ENCODE data around the gene PLEKHG2.

DNA sequence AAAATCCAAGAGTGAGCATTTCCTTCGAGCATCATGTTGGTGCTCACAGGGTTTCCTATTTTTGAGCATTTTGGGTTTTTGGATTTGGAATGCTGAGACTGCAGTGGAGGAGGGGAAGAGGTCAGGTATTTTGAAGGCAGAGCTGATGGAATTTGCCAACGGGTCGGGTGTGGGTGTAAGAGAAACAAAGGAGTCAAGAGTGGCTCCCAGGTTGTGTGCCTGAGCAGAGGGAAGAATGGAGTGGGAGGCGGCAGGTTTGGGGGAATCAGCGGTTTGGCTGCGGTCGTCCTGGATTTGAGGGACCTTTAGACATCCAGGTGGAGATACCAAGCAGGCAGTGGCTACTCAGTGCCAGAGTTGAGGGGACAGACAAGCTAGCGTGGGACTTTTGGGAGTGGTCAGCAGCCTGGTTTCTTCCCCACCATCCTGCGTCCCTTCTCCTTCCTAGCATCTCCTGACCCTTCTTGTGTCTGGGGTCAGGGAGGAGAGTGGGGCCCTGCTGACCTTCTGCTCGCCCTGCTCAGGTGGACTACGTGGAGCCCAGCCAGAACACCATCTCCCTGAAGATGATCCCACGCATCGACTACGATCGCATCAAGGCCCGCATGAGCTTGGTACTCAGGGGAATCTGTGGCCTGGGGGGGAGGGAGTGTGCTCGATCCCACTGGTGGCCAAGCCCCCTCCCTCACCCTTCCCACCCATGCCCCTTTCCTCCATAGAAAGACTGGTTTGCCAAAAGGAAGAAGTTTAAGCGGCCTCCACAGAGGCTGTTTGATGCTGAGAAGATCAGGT lies 53.7 kb downstream of the PLEKHG2 start:
- TF ChIP-seq EGR1 (IDR thresholded peaks at IDR 0.05) = no peak
- TF ChIP-seq EP300 (IDR thresholded peaks at IDR 0.05; ENCODE audit: borderline replicate concordance) = no peak
- TF ChIP-seq, protein P1, sequence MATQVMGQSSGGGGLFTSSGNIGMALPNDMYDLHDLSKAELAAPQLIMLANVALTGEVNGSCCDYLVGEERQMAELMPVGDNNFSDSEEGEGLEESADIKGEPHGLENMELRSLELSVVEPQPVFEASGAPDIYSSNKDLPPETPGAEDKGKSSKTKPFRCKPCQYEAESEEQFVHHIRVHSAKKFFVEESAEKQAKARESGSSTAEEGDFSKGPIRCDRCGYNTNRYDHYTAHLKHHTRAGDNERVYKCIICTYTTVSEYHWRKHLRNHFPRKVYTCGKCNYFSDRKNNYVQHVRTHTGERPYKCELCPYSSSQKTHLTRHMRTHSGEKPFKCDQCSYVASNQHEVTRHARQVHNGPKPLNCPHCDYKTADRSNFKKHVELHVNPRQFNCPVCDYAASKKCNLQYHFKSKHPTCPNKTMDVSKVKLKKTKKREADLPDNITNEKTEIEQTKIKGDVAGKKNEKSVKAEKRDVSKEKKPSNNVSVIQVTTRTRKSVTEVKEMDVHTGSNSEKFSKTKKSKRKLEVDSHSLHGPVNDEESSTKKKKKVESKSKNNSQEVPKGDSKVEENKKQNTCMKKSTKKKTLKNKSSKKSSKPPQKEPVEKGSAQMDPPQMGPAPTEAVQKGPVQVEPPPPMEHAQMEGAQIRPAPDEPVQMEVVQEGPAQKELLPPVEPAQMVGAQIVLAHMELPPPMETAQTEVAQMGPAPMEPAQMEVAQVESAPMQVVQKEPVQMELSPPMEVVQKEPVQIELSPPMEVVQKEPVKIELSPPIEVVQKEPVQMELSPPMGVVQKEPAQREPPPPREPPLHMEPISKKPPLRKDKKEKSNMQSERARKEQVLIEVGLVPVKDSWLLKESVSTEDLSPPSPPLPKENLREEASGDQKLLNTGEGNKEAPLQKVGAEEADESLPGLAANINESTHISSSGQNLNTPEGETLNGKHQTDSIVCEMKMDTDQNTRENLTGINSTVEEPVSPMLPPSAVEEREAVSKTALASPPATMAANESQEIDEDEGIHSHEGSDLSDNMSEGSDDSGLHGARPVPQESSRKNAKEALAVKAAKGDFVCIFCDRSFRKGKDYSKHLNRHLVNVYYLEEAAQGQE (IDR thresholded peaks at IDR 0.05; ENCODE audit: low read depth) = no peak
- TF ChIP-seq, protein P2, sequence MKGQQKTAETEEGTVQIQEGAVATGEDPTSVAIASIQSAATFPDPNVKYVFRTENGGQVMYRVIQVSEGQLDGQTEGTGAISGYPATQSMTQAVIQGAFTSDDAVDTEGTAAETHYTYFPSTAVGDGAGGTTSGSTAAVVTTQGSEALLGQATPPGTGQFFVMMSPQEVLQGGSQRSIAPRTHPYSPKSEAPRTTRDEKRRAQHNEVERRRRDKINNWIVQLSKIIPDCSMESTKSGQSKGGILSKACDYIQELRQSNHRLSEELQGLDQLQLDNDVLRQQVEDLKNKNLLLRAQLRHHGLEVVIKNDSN (IDR thresholded peaks at IDR 0.05) = no peak
- TF ChIP-seq YY1 (IDR thresholded peaks at IDR 0.05; ENCODE audit: low read depth) = no peak
- no peak for TF ChIP-seq FOXM1 (IDR thresholded peaks at IDR 0.05; ENCODE audit: borderline replicate concordance, low read depth)
